DND-41 (cell line): ENCODE results near the gene NCK2.

Source experiments
- ATAC-seq: fragments of 200-7000 bp; cut with Tn5 transposase; 3 replicates; pipeline ENCODE4 v1.9.1; 2021; ENCODE audit warnings: low read depth; ENCODE audit not compliant: insufficient read depth
- DNase-seq: peaks from one replicate; pipeline ENCODE4 v3.0.0-alpha.2; 2020
- H2AFZ ChIP-seq: 2 replicates; pipeline ENCODE4 v1.6.0; 2012; ENCODE audit warnings: low read depth, low read length
- H3K27ac ChIP-seq: 2 replicates; pipeline ENCODE4 v1.5.1; 2012; ENCODE audit warnings: low read length, inconsistent platforms
- H3K27me3 ChIP-seq: fragments of 200-600 bp; sonication (generic); 2 replicates; pipeline ENCODE4 v1.6.0; 2012; ENCODE audit warnings: low read length, mild to moderate bottlenecking, inconsistent platforms; ENCODE audit not compliant: insufficient read depth, poor library complexity
- H3K36me3 ChIP-seq: 2 replicates; pipeline ENCODE4 v1.5.1; 2012; ENCODE audit warnings: low read length, inconsistent platforms; ENCODE audit not compliant: insufficient read depth
- H3K4me1 ChIP-seq: 2 replicates; pipeline ENCODE4 v1.5.1; 2012; ENCODE audit warnings: mild to moderate bottlenecking, low read length; ENCODE audit not compliant: insufficient read depth
- H3K4me2 ChIP-seq: 2 replicates; pipeline ENCODE4 v1.6.0; 2012; ENCODE audit warnings: mild to moderate bottlenecking, moderate library complexity, low read length, inconsistent platforms; ENCODE audit not compliant: insufficient read depth
- H3K4me3 ChIP-seq, 2 experiments: fragments of 200-600 bp in 1 of 2; shearing (Covaris generic) in 1 of 2; 2 replicates each; pipeline ENCODE4 v1.5.1; 2012 to 2016; ENCODE audit warnings: inconsistent platforms in 2 of 2, low read length in 2 of 2, mild to moderate bottlenecking in 2 of 2, low read depth in 1 of 2, moderate library complexity in 1 of 2
- H3K79me2 ChIP-seq: 2 replicates; pipeline ENCODE4 v1.6.0; 2012; ENCODE audit warnings: low read length, inconsistent platforms; ENCODE audit not compliant: insufficient read depth
- H3K9ac ChIP-seq: 2 replicates; pipeline ENCODE4 v1.6.0; 2012; ENCODE audit warnings: low read depth, mild to moderate bottlenecking, inconsistent platforms, low read length, moderate library complexity
- H3K9me3 ChIP-seq: 2 replicates; pipeline ENCODE4 v1.5.1; 2012; ENCODE audit warnings: low read length, moderate library complexity, mild to moderate bottlenecking, inconsistent platforms; ENCODE audit not compliant: insufficient read depth, severe bottlenecking
- H4K20me1 ChIP-seq: 2 replicates; pipeline ENCODE4 v1.6.0; 2012; ENCODE audit warnings: low read length; ENCODE audit not compliant: insufficient read depth
- EZH2 ChIP-seq: IDR thresholded peaks from 3 replicates; pipeline ENCODE4 v1.6.1; 2012; ENCODE audit warnings: borderline replicate concordance, low read depth, mild to moderate bottlenecking, moderate library complexity, low read length, inconsistent platforms; ENCODE audit not compliant: severe bottlenecking
- TF ChIP-seq, protein P1 (sequence below): IDR thresholded peaks from 2 replicates; pipeline ENCODE4 v1.5.1; 2012; ENCODE audit warnings: borderline replicate concordance, low read length, moderate library complexity, mild to moderate bottlenecking; ENCODE audit not compliant: poor library complexity, severe bottlenecking; ENCODE audit errors: extremely low read depth

The NCK2 gene

DNA sequence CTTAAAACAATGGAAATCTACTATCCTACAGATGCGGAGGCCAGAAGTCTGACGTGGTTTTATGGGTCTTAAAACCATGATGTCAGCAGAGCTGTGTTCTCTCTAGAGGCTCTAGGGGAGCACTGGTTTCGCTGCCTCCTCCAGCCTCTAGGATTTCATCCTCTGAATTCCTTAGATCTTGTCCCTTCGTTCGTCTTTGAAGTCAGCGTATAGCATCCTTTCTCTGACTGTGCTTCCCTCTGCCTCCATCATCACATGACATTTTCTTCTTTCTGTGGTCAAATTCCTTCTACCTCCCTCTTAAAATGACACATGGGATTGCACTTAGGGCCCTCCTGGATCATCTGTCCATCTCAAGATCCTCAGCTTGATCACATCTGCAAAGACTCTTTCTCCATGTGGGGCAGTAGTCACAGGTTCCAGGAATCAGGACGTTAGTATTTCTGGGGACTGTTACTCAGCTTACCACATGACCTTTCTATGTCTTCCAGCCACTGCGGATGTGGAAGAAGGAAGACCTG is 22.7 kb upstream of the NCK2 start:
- peaks cover 3% of the 10 kb centered on the region for H3K27me3 ChIP-seq
- no peak overlapping the region for H3K9ac ChIP-seq
- no peak overlapping the region for H2AFZ ChIP-seq
- no peak for TF ChIP-seq EZH2
- TF ChIP-seq, protein P1, sequence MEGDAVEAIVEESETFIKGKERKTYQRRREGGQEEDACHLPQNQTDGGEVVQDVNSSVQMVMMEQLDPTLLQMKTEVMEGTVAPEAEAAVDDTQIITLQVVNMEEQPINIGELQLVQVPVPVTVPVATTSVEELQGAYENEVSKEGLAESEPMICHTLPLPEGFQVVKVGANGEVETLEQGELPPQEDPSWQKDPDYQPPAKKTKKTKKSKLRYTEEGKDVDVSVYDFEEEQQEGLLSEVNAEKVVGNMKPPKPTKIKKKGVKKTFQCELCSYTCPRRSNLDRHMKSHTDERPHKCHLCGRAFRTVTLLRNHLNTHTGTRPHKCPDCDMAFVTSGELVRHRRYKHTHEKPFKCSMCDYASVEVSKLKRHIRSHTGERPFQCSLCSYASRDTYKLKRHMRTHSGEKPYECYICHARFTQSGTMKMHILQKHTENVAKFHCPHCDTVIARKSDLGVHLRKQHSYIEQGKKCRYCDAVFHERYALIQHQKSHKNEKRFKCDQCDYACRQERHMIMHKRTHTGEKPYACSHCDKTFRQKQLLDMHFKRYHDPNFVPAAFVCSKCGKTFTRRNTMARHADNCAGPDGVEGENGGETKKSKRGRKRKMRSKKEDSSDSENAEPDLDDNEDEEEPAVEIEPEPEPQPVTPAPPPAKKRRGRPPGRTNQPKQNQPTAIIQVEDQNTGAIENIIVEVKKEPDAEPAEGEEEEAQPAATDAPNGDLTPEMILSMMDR, result no peak
- H3K27ac ChIP-seq, result no peak overlapping the region
- H3K36me3 ChIP-seq, result no peaks in the 10 kb centered on the region
- H3K79me2 ChIP-seq, result no peaks in the 10 kb centered on the region
- H4K20me1 ChIP-seq, result no peaks in the 10 kb centered on the region
- peaks cover 1% of the 10 kb centered on the region for H3K9me3 ChIP-seq
- no peaks in the 10 kb centered on the region for H3K4me1 ChIP-seq
- DNase-seq (no peak), ATAC-seq (no peak; the same call in 2 of the 3 replicates)
- H3K4me3 ChIP-seq, result no peak overlapping the region
- no peak overlapping the region for H3K4me2 ChIP-seq

DNA sequence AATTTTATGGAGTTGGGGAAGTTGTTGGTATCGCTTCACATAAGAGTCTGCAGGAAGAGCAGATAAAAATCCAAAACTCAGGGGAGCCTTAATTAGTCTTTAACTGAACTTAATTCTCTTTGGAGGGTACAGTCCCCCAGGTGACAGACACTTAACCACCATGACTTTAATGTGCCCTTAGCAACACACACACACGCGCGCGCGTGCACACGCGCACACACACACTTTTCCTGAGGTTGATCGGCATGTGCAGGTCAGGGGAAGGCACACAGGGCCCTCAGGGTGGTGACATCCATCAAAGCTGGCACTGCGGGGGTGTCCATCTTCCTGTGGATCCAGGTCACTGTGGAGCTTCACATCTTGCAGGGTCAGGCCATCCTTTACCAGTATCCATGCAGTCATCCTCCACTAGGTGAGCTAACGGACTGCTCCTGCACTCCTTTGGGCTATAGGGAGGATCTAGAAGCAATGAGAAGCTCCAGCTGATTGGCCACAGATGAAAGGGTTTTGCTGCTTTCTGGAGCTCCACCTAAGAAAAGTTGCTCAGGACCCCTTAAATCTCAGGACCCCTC is 21.9 kb upstream of the NCK2 start:
- no peaks in the 10 kb centered on the region for H3K27me3 ChIP-seq
- DNase-seq (no peak), ATAC-seq (no peak)
- H3K27ac ChIP-seq, result no peak overlapping the region
- no peak overlapping the region for H3K4me3 ChIP-seq
- peaks cover 5% of the 10 kb centered on the region for H3K9me3 ChIP-seq
- no peak for TF ChIP-seq EZH2
- TF ChIP-seq, protein P1, result no peak
- no peaks in the 10 kb centered on the region for H3K79me2 ChIP-seq
- H3K36me3 ChIP-seq, result no peaks in the 10 kb centered on the region
- no peak overlapping the region for H3K4me2 ChIP-seq
- no peaks in the 10 kb centered on the region for H4K20me1 ChIP-seq
- no peak overlapping the region for H2AFZ ChIP-seq
- no peak overlapping the region for H3K9ac ChIP-seq
- no peaks in the 10 kb centered on the region for H3K4me1 ChIP-seq

DNA sequence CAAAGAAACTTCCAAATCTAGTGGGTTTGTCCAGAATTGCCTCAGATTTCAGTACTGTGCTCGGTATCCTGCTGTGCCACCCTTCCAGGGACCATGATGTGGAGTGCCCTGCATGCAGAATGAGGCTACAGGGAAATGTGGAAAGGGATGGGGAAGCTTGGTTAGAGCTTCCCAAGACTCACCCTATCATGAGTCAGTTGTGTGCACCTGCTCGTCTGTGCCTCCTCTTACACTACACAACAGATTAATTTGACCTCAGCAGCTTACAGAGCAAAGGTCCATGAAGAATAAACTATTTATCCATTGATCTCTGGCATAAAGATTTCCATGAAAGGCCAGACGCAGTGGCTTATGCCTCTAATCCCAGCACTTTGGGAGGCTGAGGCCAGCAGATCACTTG is 21.3 kb upstream of the NCK2 start:
- no peaks in the 10 kb centered on the region for H3K79me2 ChIP-seq
- TF ChIP-seq, protein P1, result no peak
- TF ChIP-seq EZH2, result no peak
- no peaks in the 10 kb centered on the region for H3K4me1 ChIP-seq
- H2AFZ ChIP-seq, result no peak overlapping the region
- ATAC-seq (no peak), DNase-seq (no peak)
- H3K9me3 ChIP-seq, result peaks cover 5% of the 10 kb centered on the region
- H4K20me1 ChIP-seq, result no peaks in the 10 kb centered on the region
- H3K27me3 ChIP-seq, result no peaks in the 10 kb centered on the region
- no peaks in the 10 kb centered on the region for H3K36me3 ChIP-seq
- no peak overlapping the region for H3K4me3 ChIP-seq
- H3K9ac ChIP-seq, result no peak overlapping the region
- H3K4me2 ChIP-seq, result no peak overlapping the region
- H3K27ac ChIP-seq, result no peak overlapping the region

DNA sequence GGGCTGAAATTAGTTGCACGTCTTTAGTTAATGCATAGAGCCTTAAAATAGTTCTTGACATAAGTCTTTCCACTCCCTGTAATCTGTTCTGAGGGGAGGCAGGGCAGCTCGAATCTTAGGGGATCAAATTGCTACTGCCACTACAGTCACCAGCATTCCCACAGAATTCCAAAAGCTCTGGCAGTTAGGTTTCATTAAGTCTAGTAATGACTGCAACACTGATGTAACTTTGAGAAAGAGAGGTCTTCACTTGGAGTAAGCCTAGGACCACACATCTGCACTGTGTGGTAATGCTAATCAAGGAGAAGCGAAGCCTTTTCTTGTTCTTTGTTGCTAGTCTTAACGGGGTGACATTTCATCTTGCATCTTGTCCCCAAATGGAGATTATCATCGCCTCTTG is 19.3 kb upstream of the NCK2 start:
- no peaks in the 10 kb centered on the region for H3K27me3 ChIP-seq
- H3K4me3 ChIP-seq, result no peak overlapping the region
- no peaks in the 10 kb centered on the region for H3K4me1 ChIP-seq
- ATAC-seq, result no peak
- H3K27ac ChIP-seq, result no peak overlapping the region
- no peaks in the 10 kb centered on the region for H4K20me1 ChIP-seq
- DNase-seq, result no peak
- H2AFZ ChIP-seq, result no peak overlapping the region
- no peak overlapping the region for H3K9ac ChIP-seq
- no peaks in the 10 kb centered on the region for H3K36me3 ChIP-seq
- TF ChIP-seq EZH2, result no peak
- TF ChIP-seq, protein P1, result no peak
- H3K9me3 ChIP-seq, result peaks cover 5% of the 10 kb centered on the region
- no peak overlapping the region for H3K4me2 ChIP-seq
- no peaks in the 10 kb centered on the region for H3K79me2 ChIP-seq
